H1 (cell line): ENCODE data around the gene ANKRD11. TPM values are rescaled to one million over a fixed set of nuclear protein-coding genes. Genes with fewer than 3 reads are reported as not detected.

Source experiments
- CTCF ChIA-PET: fragments of 300-600 bp; sonication (Branson Sonifier 250); formaldehyde crosslinking; loops from one replicate; lab custom pipeline; 2021; ENCODE audit not compliant: partially characterized antibody; lab: Charles Lee
- POLR2A ChIA-PET: fragments of 300-600 bp; sonication (Branson Sonifier 250); formaldehyde crosslinking; loops from one replicate; lab custom pipeline; 2021; ENCODE audit warnings: inconsistent platforms; ENCODE audit not compliant: partially characterized antibody; lab: Charles Lee
- DNase-seq, 2 experiments: peaks; one replicate each; pipeline versions ENCODE4 v3.0.0 to v3.0.0-alpha.2; 2010 to 2022; ENCODE audit warnings: low spot score in 2 of 2, low read depth in 1 of 2, mixed read lengths in 1 of 2
- FAIRE-seq: peaks from 2 replicates; lab custom pipeline; 2011; peaks lifted over from hg19 to GRCh38; lab: Jason Lieb, UNC
- H2AFZ ChIP-seq: 2 replicates; pipeline ENCODE4 v1.8.1; 2012; ENCODE audit warnings: low read length, inconsistent platforms
- H2AK5ac ChIP-seq: 2 replicates; pipeline ENCODE4 v1.6.1; 2013; ENCODE audit warnings: low read depth, low read length
- H2BK120ac ChIP-seq: replicated peaks from 2 replicates; pipeline ENCODE3; 2013; ENCODE audit warnings: low read depth, low read length, inconsistent platforms
- H2BK12ac ChIP-seq: 2 replicates; pipeline ENCODE4 v1.6.1; 2013; ENCODE audit warnings: low read depth, low read length
- H2BK15ac ChIP-seq: 2 replicates; pipeline ENCODE4 v1.6.1; 2013; ENCODE audit warnings: low read length
- H2BK20ac ChIP-seq: 2 replicates; pipeline ENCODE4 v1.6.1; 2013; ENCODE audit warnings: low read length
- H2BK5ac ChIP-seq: 2 replicates; pipeline ENCODE4 v1.6.1; 2013; ENCODE audit warnings: low read depth, low read length
- H3K14ac ChIP-seq: 2 replicates; pipeline ENCODE4 v1.6.1; 2013; ENCODE audit warnings: inconsistent platforms; ENCODE audit not compliant: insufficient read length
- H3K18ac ChIP-seq: 2 replicates; pipeline ENCODE4 v1.6.1; 2013; ENCODE audit warnings: low read length; ENCODE audit errors: extremely low read depth
- H3K23ac ChIP-seq: 2 replicates; pipeline ENCODE4 v1.6.1; 2013; ENCODE audit warnings: inconsistent platforms; ENCODE audit not compliant: insufficient read length
- H3K23me2 ChIP-seq: 2 replicates; pipeline ENCODE4 v1.6.1; 2013; ENCODE audit warnings: low read depth, low read length
- H3K27ac ChIP-seq: 2 replicates; pipeline ENCODE4 v1.6.1; 2011; ENCODE audit warnings: low read depth, low read length, inconsistent platforms
- H3K27me3 ChIP-seq, 4 experiments: replicated peaks in 1 of 4; 1 replicate in 1 of 4; 2 replicates in 3 of 4; pipeline versions ENCODE4 v1.6.1 to v1.8.1; 2011 to 2013; ENCODE audit warnings: low read length in 3 of 4, mild to moderate bottlenecking in 3 of 4, inconsistent platforms in 2 of 4, mixed read lengths in 2 of 4, moderate library complexity in 1 of 4; ENCODE audit not compliant: control insufficient read depth in 3 of 4, insufficient read depth in 3 of 4; ENCODE audit errors: extremely low read depth in 1 of 4
- H3K36me3 ChIP-seq, 4 experiments: 2 replicates each; pipeline versions ENCODE4 v1.6.1 to v1.8.1; 2011 to 2013; ENCODE audit warnings: mild to moderate bottlenecking in 4 of 4, low read length in 3 of 4, moderate library complexity in 2 of 4, control low read depth in 1 of 4, inconsistent platforms in 1 of 4; ENCODE audit not compliant: insufficient read depth in 4 of 4, control insufficient read depth in 2 of 4
- H3K4ac ChIP-seq: replicated peaks from 2 replicates; pipeline ENCODE3; 2013; ENCODE audit warnings: low read length, low read depth, mixed read lengths, inconsistent platforms; ENCODE audit not compliant: insufficient read length
- H3K4me1 ChIP-seq, 4 experiments: replicated peaks in 1 of 4; 1 replicate in 1 of 4; 2 replicates in 3 of 4; pipeline versions ENCODE4 v1.6.1 to v1.8.1; 2011 to 2013; ENCODE audit warnings: low read length in 3 of 4, inconsistent platforms in 2 of 4, mixed read lengths in 1 of 4; ENCODE audit not compliant: insufficient read depth in 4 of 4, control insufficient read depth in 3 of 4
- H3K4me2 ChIP-seq, 2 experiments: 2 replicates each; pipeline versions ENCODE4 v1.6.1 to v1.8.1; 2011 to 2013; ENCODE audit warnings: low read depth in 2 of 2, low read length in 2 of 2, control low read depth in 1 of 2, inconsistent platforms in 1 of 2, mild to moderate bottlenecking in 1 of 2; ENCODE audit not compliant: insufficient read depth in 1 of 2
- H3K4me3 ChIP-seq, 4 experiments: fragments of 200-600, 300-600 bp in 1 of 4; sonication (generic), shearing (Covaris generic), sonication (Bioruptor Twin) in 1 of 4; 2 replicates each; pipeline versions ENCODE4 v1.5.1 to v1.8.1; 2011 to 2016; ENCODE audit warnings: low read length in 4 of 4, low read depth in 3 of 4, control low read depth in 2 of 4, inconsistent platforms in 2 of 4, mild to moderate bottlenecking in 2 of 4, mixed read lengths in 1 of 4, moderate library complexity in 1 of 4; ENCODE audit not compliant: insufficient read depth in 2 of 4; ENCODE audit errors: extremely low read depth in 1 of 4
- H3K56ac ChIP-seq: replicated peaks from 2 replicates; pipeline ENCODE3; 2013; ENCODE audit warnings: low read depth, mild to moderate bottlenecking, mixed read lengths, low read length, inconsistent platforms; ENCODE audit not compliant: insufficient read length
- H3K79me1 ChIP-seq: 2 replicates; pipeline ENCODE4 v1.6.1; 2013; ENCODE audit warnings: low read depth, low read length, control low read depth
- H3K79me2 ChIP-seq, 2 experiments: 2 replicates each; pipeline versions ENCODE4 v1.6.1 to v1.8.1; 2012 to 2013; ENCODE audit warnings: low read length in 2 of 2, mild to moderate bottlenecking in 2 of 2, inconsistent platforms in 1 of 2; ENCODE audit not compliant: insufficient read depth in 2 of 2, control insufficient read depth in 1 of 2
- H3K9ac ChIP-seq, 4 experiments: replicated peaks in 1 of 4; 1 replicate in 1 of 4; 2 replicates in 3 of 4; pipeline versions ENCODE4 v1.6.1 to v1.8.1; 2011 to 2013; ENCODE audit warnings: low read depth in 3 of 4, low read length in 3 of 4, control low read depth in 2 of 4, mild to moderate bottlenecking in 2 of 4, moderate library complexity in 2 of 4, inconsistent platforms in 1 of 4; ENCODE audit errors: extremely low read depth in 1 of 4
- H3K9me3 ChIP-seq, 2 experiments: 2 replicates each; pipeline versions ENCODE4 v1.6.1 to v1.8.1; 2012 to 2013; ENCODE audit warnings: mild to moderate bottlenecking in 2 of 2, moderate library complexity in 2 of 2, control low read depth in 1 of 2, inconsistent platforms in 1 of 2, low read depth in 1 of 2, low read length in 1 of 2, mixed read lengths in 1 of 2; ENCODE audit not compliant: insufficient read depth in 2 of 2
- H4K20me1 ChIP-seq, 2 experiments: replicated peaks in 1 of 2; 2 replicates each; pipeline versions ENCODE3 to v1.8.1; 2011 to 2013; ENCODE audit warnings: inconsistent platforms in 2 of 2, low read length in 2 of 2, mild to moderate bottlenecking in 1 of 2; ENCODE audit not compliant: insufficient read depth in 2 of 2, control insufficient read depth in 1 of 2
- H4K5ac ChIP-seq: 2 replicates; pipeline ENCODE4 v1.6.1; 2013; ENCODE audit warnings: low read length, low read depth, mixed read lengths, inconsistent platforms; ENCODE audit not compliant: insufficient read length
- H4K8ac ChIP-seq: 2 replicates; pipeline ENCODE4 v1.8.0; 2013; ENCODE audit warnings: mild to moderate bottlenecking, moderate library complexity, low read length, inconsistent platforms; ENCODE audit not compliant: insufficient read depth; ENCODE audit errors: extremely low read depth
- H4K91ac ChIP-seq: replicated peaks from 2 replicates; pipeline ENCODE3; 2013; ENCODE audit warnings: low read length, mixed read lengths, inconsistent platforms; ENCODE audit not compliant: insufficient read length
- ASH2L ChIP-seq: fragments of 200-600, 300-600 bp; sonication (generic); IDR thresholded peaks from one replicate; pipeline ENCODE4 v1.7.1; 2017; ENCODE audit warnings: low read length
- BACH1 ChIP-seq: IDR thresholded peaks from 2 replicates; pipeline ENCODE4 v1.6.1; 2012; ENCODE audit warnings: low read length, improper control_type of control experiment
- CBX8 ChIP-seq: fragments of 300-800, 300-1000 bp; sonication (generic); IDR thresholded peaks from 2 replicates; pipeline ENCODE4 v1.7.1; 2016; ENCODE audit warnings: low read depth, low read length, borderline replicate concordance
- CEBPB ChIP-seq: IDR thresholded peaks from 2 replicates; pipeline ENCODE4 v1.6.1; 2012; ENCODE audit warnings: low read depth, low read length
- CTBP2 ChIP-seq: IDR thresholded peaks from 2 replicates; pipeline ENCODE4 v1.7.0; 2011; ENCODE audit warnings: borderline replicate concordance, mild to moderate bottlenecking, moderate library complexity, mixed read lengths, low read length; ENCODE audit not compliant: insufficient read depth, insufficient read length
- EZH2 ChIP-seq: fragments of 200-600 bp; sonication (generic); IDR thresholded peaks from 2 replicates; pipeline ENCODE4 v1.7.1; 2012; ENCODE audit warnings: low read depth, mild to moderate bottlenecking, moderate library complexity, low read length, inconsistent platforms; ENCODE audit not compliant: severe bottlenecking
- GABPA ChIP-seq: IDR thresholded peaks from 2 replicates; pipeline ENCODE4 v1.6.1; 2011; ENCODE audit warnings: mild to moderate bottlenecking, low read length, moderate library complexity, borderline replicate concordance; ENCODE audit not compliant: insufficient read depth
- HDAC6 ChIP-seq: IDR thresholded peaks from one replicate; pipeline ENCODE4 v1.7.1; 2012; ENCODE audit warnings: low read depth, mild to moderate bottlenecking, inconsistent platforms, low read length, moderate library complexity
- MAFK ChIP-seq: IDR thresholded peaks from 2 replicates; pipeline ENCODE4 v1.6.1; 2012; ENCODE audit warnings: low read depth, mild to moderate bottlenecking, improper control_type of control experiment, low read length
- PHF8 ChIP-seq: fragments of 200-600 bp; sonication (generic); conservative IDR thresholded peaks from 2 replicates; pipeline ENCODE4 v1.7.1; 2012; ENCODE audit warnings: low read depth, mild to moderate bottlenecking, inconsistent platforms, low read length, moderate library complexity
- RNF2 ChIP-seq: fragments of 200-900, 300-1000 bp; sonication (generic); IDR thresholded peaks from 2 replicates; pipeline ENCODE4 v1.7.1; 2016; ENCODE audit warnings: borderline replicate concordance, low read depth, mild to moderate bottlenecking, antibody characterized with exemption, low read length; ENCODE audit not compliant: poor library complexity, severe bottlenecking; ENCODE audit errors: missing control alignments
- SIRT6 ChIP-seq: IDR thresholded peaks from one replicate; pipeline ENCODE4 v1.7.1; 2012; ENCODE audit warnings: low read length, inconsistent platforms
- SP1 ChIP-seq: IDR thresholded peaks from 2 replicates; pipeline ENCODE4 v1.6.1; 2011; ENCODE audit warnings: low read depth, low read length
- SP4 ChIP-seq: IDR thresholded peaks from 2 replicates; pipeline ENCODE4 v1.6.1; 2012; ENCODE audit warnings: low read length, inconsistent platforms
- TAF7 ChIP-seq: optimal IDR thresholded peaks from 2 replicates; pipeline ENCODE3; 2011; ENCODE audit warnings: low read depth, mild to moderate bottlenecking, inconsistent platforms, low read length, moderate library complexity, borderline replicate concordance
- whole genome bisulfite sequencing, 2 experiments: shearing (Covaris generic) in 1 of 2; methylation state at CpG; one replicate each; pipeline versions ENCODE4 v1.1.6 to v1.1.7; 2013 to 2015; ENCODE audit warnings: low lambda C conversion rate in 2 of 2, mixed read lengths in 2 of 2, inconsistent platforms in 1 of 2, low coverage in 1 of 2, missing lambda C conversion rate in 1 of 2; ENCODE audit not compliant: insufficient replicate concordance in 2 of 2, insufficient coverage in 1 of 2, insufficient read length in 1 of 2; ENCODE audit errors: extremely low coverage in 1 of 2, missing lambda C conversion rate in 1 of 2; 5-methylcytosine and 5-hydroxymethylcytosine counted together
- polyA plus RNA-seq, 7 experiments: library from polyadenylated mRNA; depleted of rRNA in 3 of 7; stranded (reverse) in 5 of 7; unstranded in 2 of 7; fragments of >200 nt in 5 of 7; fragments of 200-250 nt in 2 of 7; gene quantifications; 1 replicate in 5 of 7; 2 replicates in 1 of 7; 4 replicates in 1 of 7; pipeline versions ENCODE4 v1.2.1 to v1.2.3, GENCODE V29; 2011 to 2013; ENCODE audit warnings: missing spikeins in 2 of 7, mixed read lengths in 2 of 7
- total RNA-seq: library from RNA; stranded (reverse); fragmentation: NEBNext Ultra II Directional; extraction: Animal tissue kit (Norgen Biotek cat#: 25700); gene quantifications from 2 replicates; pipeline ENCODE4 v1.2.1, GENCODE V29; 2021

The ANKRD11 gene
- total and polyA plus RNA-seq, 2 of the 8 experiments (the other 6 are each of a cell fraction or from before 2014, with no cell fraction given), result 46.5 to 142 TPM

DNA sequence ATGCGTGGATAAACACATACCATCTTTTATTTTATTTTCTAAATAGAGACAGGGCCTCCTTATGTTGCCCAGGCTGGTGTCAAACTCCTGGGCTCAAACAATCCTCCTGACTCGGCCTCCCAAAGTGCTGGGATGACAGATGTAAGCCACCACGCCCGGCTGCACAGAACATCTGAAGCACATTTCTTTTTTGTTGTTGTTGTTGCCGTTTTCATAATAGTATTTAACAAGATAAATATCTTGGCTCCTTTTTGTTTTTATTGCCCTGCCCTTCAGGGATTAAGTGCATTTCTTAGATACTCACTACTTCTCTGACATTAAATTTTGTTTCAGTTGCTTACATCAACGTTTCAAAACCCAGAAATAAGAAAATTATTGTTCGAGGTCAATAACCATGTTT, 37.4 kb downstream of the ANKRD11 start:
- Histone ChIP-seq H2BK120ac (no peak overlapping the region), H3K79me1 (peaks cover 19% of the 10 kb centered on the region), H3K4ac (no peak overlapping the region), H2BK15ac (no peak overlapping the region), H3K14ac (no peak overlapping the region), H2BK20ac (no peak overlapping the region), H4K5ac (no peak overlapping the region), H3K27me3 (no peaks in the 10 kb centered on the region), H4K20me1 (peaks cover 39 to 44% of the 10 kb centered on the region in 2 experiments), H3K79me2 (peaks cover 66 to 98% of the 10 kb centered on the region in 2 experiments), H3K4me3 (no peak overlapping the region), H2AK5ac (no peak overlapping the region), H3K18ac (no peak overlapping the region), H3K4me1 (peaks cover 0 to 3% (median 2%) of the 10 kb centered on the region in 4 experiments; a peak in 4 of 7 replicates), H3K4me2 (no peak overlapping the region), H4K8ac (no peak overlapping the region), H4K91ac (no peak overlapping the region), H3K36me3 (no peaks in the 10 kb centered on the region), H2BK12ac (no peak overlapping the region), H3K9me3 (no peaks in the 10 kb centered on the region), H2AFZ (no peak overlapping the region), H2BK5ac (no peak overlapping the region), H3K9ac (no peak overlapping the region), H3K27ac (no peak overlapping the region), H3K23ac (no peak overlapping the region), H3K56ac (no peak overlapping the region), H3K23me2 (no peaks in the 10 kb centered on the region)
- CTCF ChIA-PET, result interaction anchor here (0.6 to 3.1 kb wide), 2 partner anchors 13 to 52 kb away, joined by 3 to 10 read pairs; no protein-coding TSS in a partner anchor
- POLR2A ChIA-PET, result no interaction called here
- DNase-seq, result no peak
- no peak for FAIRE-seq
- 96% methylated on average over 7 of the region's 7 CpGs; no CpG with 5 or more reads in 1 of the 2 experiments for WGBS, 2 experiments
- TF ChIP-seq RNF2 (no peak), CEBPB (no peak), PHF8 (no peak), GABPA (no peak), SP1 (no peak), CTBP2 (no peak), SP4 (no peak), BACH1 (no peak), TAF7 (no peak), EZH2 (no peak), ASH2L (no peak), HDAC6 (no peak), CBX8 (no peak), SIRT6 (no peak), MAFK (no peak)
